Measurements from ENCODE around the gene AP2A2. TPM values are rescaled to one million over a fixed set of nuclear protein-coding genes. Genes with fewer than 3 reads are reported as not detected.
A peak's percentile ranks its signal among the peaks of the same experiment; 100 is the strongest.

The AP2A2 gene
- total RNA-seq, 2 experiments from 2014 or later = 24.9 to 43.0 TPM

- H2AFZ ChIP-seq (ENCODE audit: low read length) = no peak overlapping the region
- CTCF ChIA-PET (ENCODE audit: unreplicated experiment) = no interaction called here
- H3K9me3 ChIP-seq (ENCODE audit: low read length) = no peaks in the 10 kb centered on the region
- no peaks in the 10 kb centered on the region for H3K79me2 ChIP-seq (ENCODE audit: insufficient read depth, low read depth, low read length)
- no peak overlapping the region for H3K4me3 ChIP-seq (ENCODE audit: low read depth, low read length, poor library complexity, severe bottlenecking)
- intact Hi-C loops (cut with micrococcal nuclease; ENCODE audit: unreplicated experiment) = no loop called here
- TF ChIP-seq, protein P1, sequence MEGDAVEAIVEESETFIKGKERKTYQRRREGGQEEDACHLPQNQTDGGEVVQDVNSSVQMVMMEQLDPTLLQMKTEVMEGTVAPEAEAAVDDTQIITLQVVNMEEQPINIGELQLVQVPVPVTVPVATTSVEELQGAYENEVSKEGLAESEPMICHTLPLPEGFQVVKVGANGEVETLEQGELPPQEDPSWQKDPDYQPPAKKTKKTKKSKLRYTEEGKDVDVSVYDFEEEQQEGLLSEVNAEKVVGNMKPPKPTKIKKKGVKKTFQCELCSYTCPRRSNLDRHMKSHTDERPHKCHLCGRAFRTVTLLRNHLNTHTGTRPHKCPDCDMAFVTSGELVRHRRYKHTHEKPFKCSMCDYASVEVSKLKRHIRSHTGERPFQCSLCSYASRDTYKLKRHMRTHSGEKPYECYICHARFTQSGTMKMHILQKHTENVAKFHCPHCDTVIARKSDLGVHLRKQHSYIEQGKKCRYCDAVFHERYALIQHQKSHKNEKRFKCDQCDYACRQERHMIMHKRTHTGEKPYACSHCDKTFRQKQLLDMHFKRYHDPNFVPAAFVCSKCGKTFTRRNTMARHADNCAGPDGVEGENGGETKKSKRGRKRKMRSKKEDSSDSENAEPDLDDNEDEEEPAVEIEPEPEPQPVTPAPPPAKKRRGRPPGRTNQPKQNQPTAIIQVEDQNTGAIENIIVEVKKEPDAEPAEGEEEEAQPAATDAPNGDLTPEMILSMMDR (conservative IDR thresholded peaks at IDR 0.05; ENCODE audit: low read length) = no peak
- TF ChIP-seq EZH2phosphoT487 (IDR thresholded peaks at IDR 0.05; ENCODE audit: borderline replicate concordance, low read depth, low read length) = no peak
- DNase-seq (ENCODE audit: low spot score) = no peak
- POLR2A ChIA-PET = no interaction called here
- H3K36me3 ChIP-seq (ENCODE audit: insufficient read depth, low read length) = peaks cover under 1% of the 10 kb centered on the region; the same call in 1 of the 2 replicates
- no peaks in the 10 kb centered on the region for H3K9me2 ChIP-seq (ENCODE audit: insufficient read depth, low read length)
- H3K4me2 ChIP-seq (ENCODE audit: low read length) = no peak overlapping the region
- BruUV-seq (replicated peaks) = no TSS peak
- no peaks in the 10 kb centered on the region for H3K4me1 ChIP-seq (ENCODE audit: insufficient read depth, low read length, poor library complexity, severe bottlenecking)
- H4K20me1 ChIP-seq (ENCODE audit: insufficient read depth, low read length) = no peaks in the 10 kb centered on the region; the same call in 1 of the 2 replicates
- H3K27ac ChIP-seq (ENCODE audit: low read depth, low read length, poor library complexity, severe bottlenecking) = no peak overlapping the region
Observed at GRCh38 chr11:893008-893654, 32.5 kb upstream of the AP2A2 start.

DNA sequence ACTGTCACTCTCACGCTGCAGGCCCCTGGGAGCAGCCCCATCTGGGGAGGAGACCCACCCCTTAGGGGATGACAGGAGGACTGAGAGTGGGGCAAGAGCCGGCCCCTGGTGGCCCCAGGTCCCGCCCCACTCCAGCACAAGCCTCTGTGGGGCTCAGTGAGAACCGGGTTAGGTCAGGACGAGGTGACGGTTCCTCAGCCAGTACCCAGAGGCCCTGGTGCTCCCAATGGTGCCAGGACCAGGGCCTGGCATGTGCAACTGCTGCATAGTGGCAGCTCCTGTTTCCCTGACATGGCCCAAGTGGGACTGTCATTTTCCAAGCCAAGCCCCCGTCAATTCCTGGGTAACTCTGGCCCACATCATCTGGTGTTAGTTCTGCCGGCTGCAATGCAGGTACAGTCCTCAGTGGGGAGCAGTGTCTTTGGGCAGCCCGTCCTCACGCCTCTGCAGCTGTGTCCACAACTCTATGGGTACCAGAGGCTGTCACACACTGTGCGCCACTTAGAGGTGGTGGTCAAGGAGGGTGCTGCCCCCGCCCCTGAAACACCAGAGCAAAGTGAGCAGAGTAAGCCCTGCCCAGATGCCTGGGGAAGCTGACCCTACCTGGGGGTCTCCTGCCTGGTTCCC is 31.0 kb upstream of the AP2A2 start:
- CTCF ChIA-PET (ENCODE audit: unreplicated experiment) = no interaction called here
- no peak for DNase-seq (ENCODE audit: low spot score)
- H3K9me3 ChIP-seq (ENCODE audit: low read length) = no peaks in the 10 kb centered on the region
- intact Hi-C loops (cut with micrococcal nuclease; ENCODE audit: unreplicated experiment) = no loop called here
- POLR2A ChIA-PET = no interaction called here
- H3K36me3 ChIP-seq (ENCODE audit: insufficient read depth, low read length) = peaks cover 16% of the 10 kb centered on the region; the same call in 1 of the 2 replicates
- H3K79me2 ChIP-seq (ENCODE audit: insufficient read depth, low read depth, low read length) = no peaks in the 10 kb centered on the region
- H4K20me1 ChIP-seq (ENCODE audit: insufficient read depth, low read length) = no peaks in the 10 kb centered on the region; the same call in 1 of the 2 replicates
- H3K4me2 ChIP-seq (ENCODE audit: low read length) = no peak overlapping the region
- no peaks in the 10 kb centered on the region for H3K9me2 ChIP-seq (ENCODE audit: insufficient read depth, low read length)
- H3K4me1 ChIP-seq (ENCODE audit: insufficient read depth, low read length, poor library complexity, severe bottlenecking) = no peaks in the 10 kb centered on the region
- BruUV-seq (replicated peaks) = no TSS peak
- no peak overlapping the region for H3K4me3 ChIP-seq (ENCODE audit: low read depth, low read length, poor library complexity, severe bottlenecking)
- TF ChIP-seq, protein P1 (conservative IDR thresholded peaks at IDR 0.05; ENCODE audit: low read length) = peak; percentile 31
- TF ChIP-seq EZH2phosphoT487 (IDR thresholded peaks at IDR 0.05; ENCODE audit: borderline replicate concordance, low read depth, low read length) = no peak
- H3K27ac ChIP-seq (ENCODE audit: low read depth, low read length, poor library complexity, severe bottlenecking) = no peak overlapping the region
- H2AFZ ChIP-seq (ENCODE audit: low read length) = no peak overlapping the region

All from OCI-LY7 (cell line).